CD4-positive, alpha-beta T cell treated with Interferon alpha-2 for 1 hour (primary cell): Measurements from ENCODE around the gene FZR1.

Experiments used
- DNase-seq, 2 donors: peaks; one replicate each; pipeline ENCODE4 v3.0.0-alpha.2; 2020 to 2022

Gene FZR1

GRCh38 chr19:3474614-3475013 lies 31.5 kb upstream of the FZR1 start:
- no peak for DNase-seq

DNA sequence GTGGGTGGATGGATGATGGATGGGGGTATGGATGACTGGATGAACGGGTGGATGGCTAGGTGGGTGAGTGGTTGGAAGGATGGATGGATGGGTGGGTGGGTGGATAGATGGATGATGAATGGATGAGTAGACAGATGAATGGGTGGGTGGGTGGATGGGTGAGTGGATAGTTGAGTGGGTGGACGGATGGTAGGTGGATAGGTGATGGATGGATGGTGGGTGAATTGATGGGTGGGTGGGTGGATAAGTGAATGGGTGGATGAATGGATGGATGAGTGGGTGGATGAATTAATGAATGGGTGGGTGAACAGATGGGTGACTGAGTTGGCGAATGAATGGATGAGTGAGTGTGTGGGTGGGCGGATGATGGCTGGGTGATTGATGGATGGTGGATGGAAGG lies 30.7 kb upstream of the FZR1 start:
- DNase-seq, result no peak

GRCh38 chr19:3476830-3477229 lies 29.3 kb upstream of the FZR1 start:
- no peak for DNase-seq

DNA sequence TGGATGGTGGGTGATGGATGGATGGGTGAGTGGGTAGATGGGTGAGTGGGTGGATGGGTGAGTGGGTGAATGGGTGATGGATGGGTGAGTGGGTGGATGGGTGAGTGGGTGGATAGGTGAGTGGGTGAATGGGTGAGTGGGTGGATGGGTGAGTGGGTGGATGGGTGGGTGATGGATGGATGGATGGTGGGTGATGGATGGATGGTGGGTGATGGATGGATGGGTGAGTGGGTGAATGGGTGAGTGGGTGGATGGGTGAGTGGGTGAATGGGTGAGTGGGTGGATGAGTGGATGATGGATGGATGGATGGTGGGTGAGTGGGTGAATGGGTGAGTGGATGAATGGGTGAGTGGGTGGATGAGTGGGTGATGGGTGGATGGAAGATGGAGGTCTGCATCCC lies 28.6 kb upstream of the FZR1 start:
- DNase-seq, result no peak

GRCh38 chr19:3477951-3478350 lies 28.2 kb upstream of the FZR1 start:
- DNase-seq, result no peak

GRCh38 chr19:3478409-3479176 lies 27.5 kb upstream of the FZR1 start:
- DNase-seq, result peak in 1 of 2 donors; percentile 12

- DNase-seq, result peak; percentile 72 to 76
Measured at GRCh38 chr19:3479177-3479833, 26.8 kb upstream of the FZR1 start.

DNA sequence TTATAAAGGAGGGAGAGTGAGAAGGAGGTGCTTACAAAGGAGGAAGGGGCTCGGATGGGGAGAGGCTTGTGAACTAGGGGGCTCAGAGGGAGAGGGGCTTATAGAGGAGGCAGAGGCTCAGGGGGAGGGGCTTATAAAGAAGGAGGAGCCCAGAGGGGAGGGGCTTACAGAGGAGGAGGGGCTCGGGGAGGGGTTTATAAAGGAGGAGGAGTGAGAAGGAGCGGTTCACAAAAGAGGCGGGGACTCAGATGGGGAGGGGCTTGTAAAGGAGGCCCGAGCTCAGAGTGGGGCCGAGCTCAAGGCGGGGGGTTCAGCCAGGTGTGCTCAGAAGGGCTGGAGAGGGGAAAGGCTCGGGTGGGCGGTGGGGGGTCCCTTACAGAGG lies 26.3 kb upstream of the FZR1 start:
- peak; percentile 35 to 48 for DNase-seq

GRCh38 chr19:3480383-3481091 lies 25.6 kb upstream of the FZR1 start, which contains the start of gene SMIM24:
SMIM24 (minus strand) TSS chr19:3480525; CDS start chr19:3480463, 62 bp downstream.
- no peak for DNase-seq

- DNase-seq, result no peak
Measured at GRCh38 chr19:3481241-3482090, 24.6 kb upstream of the FZR1 start.

- no peak for DNase-seq
Measured at GRCh38 chr19:3482507-3483225, 23.4 kb upstream of the FZR1 start.

- no peak for DNase-seq
Measured at GRCh38 chr19:3483226-3483628, 22.9 kb upstream of the FZR1 start, which contains the start of gene SMIM44. SMIM44 (minus strand) TSS chr19:3483441; CDS start chr19:3483403, 38 bp downstream.

GRCh38 chr19:3491396-3492119 lies 14.6 kb upstream of the FZR1 start:
- no peak for DNase-seq

DNA sequence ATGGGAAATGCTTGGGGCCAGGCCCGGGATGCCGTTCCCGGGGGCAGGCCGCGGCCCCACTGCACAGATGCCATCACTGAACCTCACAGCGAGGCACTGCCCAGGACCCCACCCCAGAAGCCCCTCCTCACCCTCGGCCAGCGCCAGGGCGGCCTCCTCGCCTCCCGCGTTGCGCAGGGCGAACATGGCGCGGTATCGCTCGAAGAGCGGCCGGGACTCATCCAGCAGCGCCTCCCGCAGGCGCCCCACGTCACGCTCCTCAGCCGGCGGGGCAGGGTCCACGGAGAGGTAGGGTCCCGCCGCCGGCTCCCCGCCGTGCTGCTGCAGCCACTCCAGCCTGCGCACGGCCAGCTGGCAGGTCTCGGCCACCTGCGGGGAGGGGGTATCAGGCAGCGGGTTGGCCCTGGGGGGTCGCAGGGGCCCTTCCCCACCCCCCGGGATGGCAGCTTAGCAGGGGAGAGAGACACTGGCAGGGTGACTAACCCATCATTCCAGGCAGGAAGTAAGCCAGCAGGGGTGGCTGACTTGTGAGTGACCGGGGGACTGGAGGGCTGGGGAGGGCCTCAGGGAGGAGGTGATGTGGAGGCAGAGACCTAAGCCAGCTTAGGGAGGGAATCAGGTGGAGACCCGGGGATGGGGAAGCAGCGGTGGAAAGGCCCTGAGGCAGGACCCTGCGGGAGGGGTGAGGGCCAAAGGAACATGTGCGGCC lies 13.8 kb upstream of the FZR1 start:
- no peak for DNase-seq

GRCh38 chr19:3492919-3493318 lies 13.2 kb upstream of the FZR1 start:
- DNase-seq, result no peak

GRCh38 chr19:3493651-3494050 lies 12.5 kb upstream of the FZR1 start:
- DNase-seq, result no peak

GRCh38 chr19:3494051-3494450 lies 12.1 kb upstream of the FZR1 start:
- DNase-seq, result peak in 1 of 2 donors; percentile 38

DNA sequence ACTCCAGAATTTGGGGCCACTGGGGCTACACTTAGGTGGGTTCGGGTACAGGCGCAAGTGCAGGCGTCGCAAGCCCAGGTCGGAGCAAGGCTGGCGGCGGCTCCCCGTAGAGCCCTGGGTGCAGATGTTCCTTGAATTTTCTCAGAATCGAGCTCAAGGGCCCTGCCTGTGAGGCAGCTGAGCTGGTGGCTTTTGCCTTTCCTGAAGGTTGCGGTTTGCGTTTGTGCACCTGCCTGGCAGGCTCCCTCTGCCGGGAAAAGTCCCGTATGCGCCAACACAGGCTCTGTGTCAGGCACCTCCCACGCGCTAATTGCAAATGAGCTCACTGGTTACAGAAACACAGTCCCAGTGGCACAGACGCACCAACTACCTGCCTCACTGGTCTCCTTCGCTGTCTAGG lies 11.6 kb upstream of the FZR1 start:
- peak; percentile 54 to 70 for DNase-seq

DNA sequence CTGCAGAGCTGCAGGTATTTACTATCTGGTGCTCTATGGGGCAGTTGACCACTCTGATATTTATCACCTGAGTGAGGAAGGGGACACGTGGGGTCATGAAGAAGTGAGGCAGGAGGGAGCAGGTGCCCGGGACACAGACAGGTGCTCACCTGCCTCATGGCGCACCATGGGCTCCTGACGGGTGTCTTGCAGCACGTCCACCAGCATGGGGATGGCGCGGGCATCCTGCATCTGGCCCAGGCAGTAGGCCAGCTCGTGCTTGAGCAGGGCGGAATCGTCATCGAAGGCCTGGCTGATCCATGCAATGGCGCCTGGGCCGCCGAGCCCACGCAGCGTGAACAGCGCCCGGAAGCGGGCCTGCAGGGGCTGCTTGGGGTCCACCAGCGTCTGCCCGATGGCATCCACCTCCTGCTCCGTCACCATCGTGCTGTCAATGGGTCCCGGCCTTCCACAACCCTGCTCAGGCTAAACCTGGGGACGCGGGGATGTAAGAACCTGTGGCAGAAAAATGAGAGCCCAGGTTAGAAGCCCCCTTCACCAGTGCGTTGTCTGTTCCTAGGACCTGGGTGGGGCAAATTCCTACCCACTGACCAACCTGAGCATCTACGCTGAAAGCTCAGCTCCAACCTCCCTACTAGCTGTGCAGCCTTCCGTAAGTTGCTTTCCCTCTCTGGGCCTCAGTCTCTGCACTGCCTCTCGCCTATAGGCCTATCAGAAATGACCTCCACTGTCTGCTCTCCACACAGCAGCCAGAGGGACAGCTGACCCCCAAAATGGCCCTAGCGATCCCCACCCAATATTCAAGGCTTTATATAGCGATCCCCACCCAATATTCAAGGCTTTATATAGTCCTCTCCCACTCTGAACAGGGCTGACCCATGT lies 9.5 kb upstream of the FZR1 start:
- DNase-seq, result no peak
